Esophagus muscularis mucosa (tissue), 4 donors: ENCODE data around the gene NTSR1. TPM values are rescaled to one million over a fixed set of nuclear protein-coding genes. Genes with fewer than 3 reads are reported as not detected.

Source experiments
- DNase-seq: peaks from one replicate; pipeline ENCODE4 v3.0.0-alpha.2; 2017; ENCODE audit errors: extremely low spot score
- H3K27ac ChIP-seq, 4 donors: fragments of 200-600 bp; sonication (generic); replicated peaks in 1 of 4; 1 replicate in 3 of 4; 2 replicates in 1 of 4; pipeline ENCODE4 v1.5.1; 2016 to 2019; ENCODE audit warnings: mild to moderate bottlenecking in 1 of 4
- H3K27me3 ChIP-seq, 4 donors: fragments of 200-600 bp; sonication (generic); one replicate each; pipeline versions ENCODE4 v1.5.1 to v1.6.0; 2016 to 2019
- H3K36me3 ChIP-seq, 4 donors: fragments of 200-600 bp; sonication (generic); one replicate each; pipeline ENCODE4 v1.5.1; 2016 to 2019
- H3K4me1 ChIP-seq, 4 donors: fragments of 200-600 bp; sonication (generic); one replicate each; pipeline ENCODE4 v1.5.1; 2016 to 2019
- H3K4me3 ChIP-seq, 4 donors: fragments of 200-600 bp; sonication (generic); 1 replicate in 2 of 4; 2 replicates in 2 of 4; pipeline ENCODE4 v1.5.1; 2016 to 2019; ENCODE audit warnings: mild to moderate bottlenecking in 4 of 4, moderate library complexity in 1 of 4
- H3K9me3 ChIP-seq, 4 donors: fragments of 200-600 bp; sonication (generic); 1 replicate in 3 of 4; 2 replicates in 1 of 4; pipeline ENCODE4 v1.5.1; 2016 to 2019
- CTCF ChIP-seq, 3 experiments: fragments of 200-600 bp in 2 of 3; fragments of 450-650 bp in 1 of 3; sonication (generic) in 2 of 3; IDR thresholded peaks; one replicate each; pipeline ENCODE4 v1.5.1; 2017 to 2019; ENCODE audit warnings: antibody characterized with exemption in 3 of 3, mild to moderate bottlenecking in 2 of 3, moderate library complexity in 1 of 3
- EP300 ChIP-seq: sonication (generic); formaldehyde crosslinking; IDR thresholded peaks from one replicate; pipeline ENCODE4 v1.6.1; 2017; ENCODE audit warnings: antibody characterized with exemption
- POLR2A ChIP-seq: fragments of 450-650 bp; IDR thresholded peaks from one replicate; pipeline ENCODE4 v1.6.1; 2017; ENCODE audit warnings: antibody characterized with exemption, moderate library complexity, mild to moderate bottlenecking, low read depth
- POLR2AphosphoS5 ChIP-seq, 2 donors: sonication (generic); formaldehyde crosslinking; IDR thresholded peaks; one replicate each; pipeline ENCODE4 v1.6.1; 2017; ENCODE audit warnings: antibody characterized with exemption in 2 of 2
- WGBS: methylation state at CpG from one replicate; pipeline ENCODE4 v1.1.5; 2018; 5-methylcytosine and 5-hydroxymethylcytosine counted together
- intact Hi-C: fragments of 100-400 bp; cut with DNase I; formaldehyde crosslinking; loops from one replicate; pipeline ENCODE4 v1.15.1; 2023
- total RNA-seq, 4 donors: library from RNA; depleted of rRNA; stranded (reverse); fragments of >200 nt; gene quantifications; one replicate each; pipeline versions ENCODE4 v1.1.0 to v1.2.1, GENCODE V29; 2016

Gene NTSR1
- total RNA-seq, 4 donors from 2014 or later = 0.42 to 1.6 (median 0.80) TPM

DNA sequence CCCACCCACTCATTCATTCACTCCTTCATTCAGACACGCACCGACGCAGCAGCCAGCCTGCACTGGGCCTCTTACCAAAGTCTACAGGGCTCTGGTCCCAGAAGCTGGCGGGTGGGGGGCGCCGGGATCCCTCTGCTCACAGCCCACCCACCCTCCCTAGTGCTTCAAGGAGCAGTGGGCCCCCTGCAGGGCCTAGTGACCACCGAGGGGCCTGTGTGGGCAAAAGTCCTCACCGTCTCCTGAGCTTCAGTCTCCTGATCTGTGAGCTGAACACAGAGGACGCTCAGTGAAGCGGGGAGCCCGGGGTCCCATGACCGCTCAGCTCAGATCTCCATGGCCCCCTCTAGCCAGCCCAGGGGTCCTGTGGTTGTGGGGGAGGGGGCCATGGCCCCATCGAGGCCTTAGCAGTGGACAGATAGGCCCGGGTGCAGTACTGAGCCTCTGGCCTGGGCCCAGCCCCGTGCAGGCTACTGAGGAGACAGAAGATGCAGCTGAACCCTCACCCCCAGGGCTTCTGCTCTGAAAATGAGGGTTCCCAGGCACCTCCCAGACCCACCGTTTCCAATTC is 54.2 kb downstream of the NTSR1 start:
- intact Hi-C loops = no loop called here
- H3K27ac ChIP-seq = no peak overlapping the region
- H3K9me3 ChIP-seq = no peaks in the 10 kb centered on the region
- peaks cover 0 to 55% (median 0%) of the 10 kb centered on the region in 4 donors for H3K27me3 ChIP-seq
- peaks cover 0 to 18% (median 16%) of the 10 kb centered on the region in 4 donors for H3K4me1 ChIP-seq
- 92% methylated on average over 10 of the region's 16 CpGs for WGBS
- DNase-seq = no peak
- no peaks in the 10 kb centered on the region for H3K36me3 ChIP-seq
- TF ChIP-seq CTCF (IDR thresholded peaks at IDR 0.05) (no peak), POLR2AphosphoS5 (IDR thresholded peaks at IDR 0.05) (no peak), EP300 (no peak), POLR2A (no peak)
- no peak overlapping the region for H3K4me3 ChIP-seq

DNA sequence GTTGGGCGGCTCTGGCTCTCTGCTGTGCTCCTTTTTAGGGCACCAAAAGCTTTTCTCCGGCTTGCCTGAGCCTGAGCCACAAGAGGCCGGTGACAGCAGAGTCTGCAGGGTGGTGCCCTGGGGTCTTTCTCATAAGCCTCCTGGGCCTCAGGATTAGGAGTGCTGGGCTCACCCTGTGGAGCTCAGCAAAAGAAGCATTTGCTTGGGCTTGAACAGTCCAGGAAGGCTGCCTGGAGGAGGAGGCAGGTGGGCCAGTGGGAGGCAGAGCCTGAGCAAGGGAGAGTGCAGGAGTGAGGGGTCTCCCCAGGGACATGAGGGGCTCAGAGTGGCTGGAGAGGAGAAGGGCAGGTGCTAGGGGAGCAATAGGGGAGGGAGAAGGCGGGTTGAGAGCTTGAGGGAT is 54.8 kb downstream of the NTSR1 start:
- Histone ChIP-seq H3K27me3 (peaks cover 0 to 55% (median 0%) of the 10 kb centered on the region in 4 donors), H3K27ac (no peak overlapping the region), H3K4me3 (no peak overlapping the region), H3K4me1 (peaks cover under 1 to 21% (median 20%) of the 10 kb centered on the region in 4 donors), H3K36me3 (no peaks in the 10 kb centered on the region), H3K9me3 (no peaks in the 10 kb centered on the region)
- no peak for DNase-seq
- TF ChIP-seq EP300 (no peak), POLR2AphosphoS5 (IDR thresholded peaks at IDR 0.05) (no peak), POLR2A (no peak), CTCF (IDR thresholded peaks at IDR 0.05) (no peak)
- intact Hi-C loops = no loop called here
- 100% methylated on average over 4 of the region's 4 CpGs for WGBS

GRCh38 chr20:62764156-62764935 is 55.7 kb downstream of the NTSR1 start:
- Histone ChIP-seq H3K4me3 (no peak overlapping the region), H3K27ac (no peak overlapping the region), H3K36me3 (no peaks in the 10 kb centered on the region), H3K9me3 (no peaks in the 10 kb centered on the region), H3K4me1 (peaks cover 2 to 31% (median 28%) of the 10 kb centered on the region in 4 donors), H3K27me3 (peaks cover 0 to 53% (median 0%) of the 10 kb centered on the region in 4 donors)
- TF ChIP-seq POLR2A (no peak), POLR2AphosphoS5 (IDR thresholded peaks at IDR 0.05) (no peak), EP300 (no peak), CTCF (IDR thresholded peaks at IDR 0.05) (no peak)
- intact Hi-C loops = no loop called here
- no peak for DNase-seq
- WGBS = 89% methylated on average over 23 of the region's 26 CpGs

GRCh38 chr20:62765021-62765420 is 56.4 kb downstream of the NTSR1 start:
- intact Hi-C loops = no loop called here
- Histone ChIP-seq H3K9me3 (no peaks in the 10 kb centered on the region), H3K36me3 (no peaks in the 10 kb centered on the region), H3K4me1 (peaks cover 2 to 32% (median 28%) of the 10 kb centered on the region in 4 donors), H3K27me3 (peaks cover 0 to 57% (median 0%) of the 10 kb centered on the region in 4 donors), H3K4me3 (no peak overlapping the region), H3K27ac (no peak overlapping the region)
- DNase-seq = no peak
- no peak for TF ChIP-seq POLR2A
- no peak for TF ChIP-seq EP300
- no peak for TF ChIP-seq CTCF (IDR thresholded peaks at IDR 0.05)
- TF ChIP-seq POLR2AphosphoS5 (IDR thresholded peaks at IDR 0.05) = no peak
- WGBS = 94% methylated on average over 6 of the region's 6 CpGs
